ENCODE measurements around the gene HM13. TPM values are rescaled to one million over a fixed set of nuclear protein-coding genes. Genes with fewer than 3 reads are reported as not detected.

HM13 gene
- total and polyA plus RNA-seq, 7 donors = 34.8 to 304 (median 62.5) TPM

DNA sequence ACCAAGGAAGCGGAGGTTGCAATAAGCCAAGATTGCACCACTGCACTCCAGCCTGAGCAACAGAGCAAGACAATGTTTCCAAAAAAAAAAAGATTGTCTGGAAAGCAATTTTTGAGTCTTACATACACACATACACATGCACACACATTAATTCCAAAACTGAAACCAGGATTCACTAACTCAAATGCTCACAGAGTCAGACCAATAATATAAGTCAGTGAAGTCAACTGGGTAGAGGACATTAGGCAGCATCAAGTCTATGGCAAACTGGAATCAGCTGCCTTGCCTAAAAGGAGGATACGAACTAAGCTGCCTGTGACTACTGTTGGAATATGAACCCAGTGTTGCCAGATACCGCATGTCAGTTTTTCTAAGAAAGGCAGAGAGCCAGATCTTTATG lies 23.5 kb upstream of the HM13 start:
- intact Hi-C loops (cut with DNase I) = no loop called here
- Histone ChIP-seq H3K4me3 (no peak overlapping the region), H3K4me1 (peaks cover 0 to 7% (median 3%) of the 10 kb centered on the region in 4 donors), H3K9me3 (no peaks in the 10 kb centered on the region), H3K36me3 (no peaks in the 10 kb centered on the region), H3K27ac (no peak overlapping the region), H3K27me3 (peaks cover 0 to 10% (median 0%) of the 10 kb centered on the region in 3 donors)
- WGBS, 2 donors = 80 to 91% methylated on average over 3 of the region's 3 CpGs
- DNase-seq = no peak
- TF ChIP-seq POLR2A (IDR thresholded peaks at IDR 0.05) (no peak), POLR2AphosphoS5 (IDR thresholded peaks at IDR 0.05) (no peak), EP300 (IDR thresholded peaks at IDR 0.05) (no peak)
- TF ChIP-seq, protein P1, sequence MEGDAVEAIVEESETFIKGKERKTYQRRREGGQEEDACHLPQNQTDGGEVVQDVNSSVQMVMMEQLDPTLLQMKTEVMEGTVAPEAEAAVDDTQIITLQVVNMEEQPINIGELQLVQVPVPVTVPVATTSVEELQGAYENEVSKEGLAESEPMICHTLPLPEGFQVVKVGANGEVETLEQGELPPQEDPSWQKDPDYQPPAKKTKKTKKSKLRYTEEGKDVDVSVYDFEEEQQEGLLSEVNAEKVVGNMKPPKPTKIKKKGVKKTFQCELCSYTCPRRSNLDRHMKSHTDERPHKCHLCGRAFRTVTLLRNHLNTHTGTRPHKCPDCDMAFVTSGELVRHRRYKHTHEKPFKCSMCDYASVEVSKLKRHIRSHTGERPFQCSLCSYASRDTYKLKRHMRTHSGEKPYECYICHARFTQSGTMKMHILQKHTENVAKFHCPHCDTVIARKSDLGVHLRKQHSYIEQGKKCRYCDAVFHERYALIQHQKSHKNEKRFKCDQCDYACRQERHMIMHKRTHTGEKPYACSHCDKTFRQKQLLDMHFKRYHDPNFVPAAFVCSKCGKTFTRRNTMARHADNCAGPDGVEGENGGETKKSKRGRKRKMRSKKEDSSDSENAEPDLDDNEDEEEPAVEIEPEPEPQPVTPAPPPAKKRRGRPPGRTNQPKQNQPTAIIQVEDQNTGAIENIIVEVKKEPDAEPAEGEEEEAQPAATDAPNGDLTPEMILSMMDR (IDR thresholded peaks at IDR 0.05) = no peak

DNA sequence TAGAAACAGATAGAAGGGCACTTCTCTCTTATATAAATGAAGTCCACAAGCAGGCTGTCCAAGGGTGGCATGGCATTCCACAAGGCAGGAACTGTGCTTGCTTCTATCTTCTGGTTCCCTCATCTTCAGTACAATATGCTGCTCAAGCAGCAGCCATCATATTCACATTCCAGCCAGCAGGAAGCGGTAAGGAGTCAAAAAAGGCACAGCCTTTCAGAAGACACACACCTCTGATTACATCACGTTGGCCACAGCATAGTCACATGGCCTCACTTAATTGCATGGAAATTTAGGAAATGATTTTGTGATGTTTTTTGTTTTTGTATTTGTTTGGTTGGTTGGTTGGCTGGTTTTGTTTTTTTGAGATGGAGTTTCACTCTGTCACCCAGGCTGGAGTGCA lies 20.1 kb upstream of the HM13 start:
- no peak for DNase-seq

DNA sequence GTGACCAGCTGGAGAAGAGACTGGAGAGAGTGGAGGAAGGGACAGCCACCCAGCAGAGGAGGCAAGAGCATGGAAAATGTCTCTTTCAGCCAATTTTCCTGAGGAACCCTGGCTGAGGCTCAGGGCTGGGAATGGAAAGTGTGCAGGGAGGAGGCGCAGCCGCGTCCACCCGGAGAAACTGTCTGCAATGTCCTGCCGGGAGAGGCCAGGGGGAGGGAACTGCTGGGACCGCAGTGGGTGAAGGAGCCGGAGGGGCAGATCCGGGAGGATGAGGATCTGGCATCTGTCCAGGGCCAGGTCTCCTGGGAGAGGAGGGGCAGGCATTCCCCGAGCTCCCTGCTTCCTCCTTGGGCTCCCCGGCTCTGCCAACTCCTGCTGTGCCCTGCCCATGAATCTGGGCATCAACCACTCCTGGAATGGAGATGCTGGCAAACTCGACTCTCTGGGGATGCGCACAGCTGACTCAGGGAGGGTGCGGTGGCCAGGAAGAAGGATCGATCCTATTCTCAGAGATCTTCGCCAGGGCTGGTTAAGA lies 17.4 kb upstream of the HM13 start:
- Histone ChIP-seq H3K27me3 (no peaks in the 10 kb centered on the region), H3K9me3 (no peaks in the 10 kb centered on the region), H3K4me3 (peak overlapping the region in 2 of 4 donors; percentile 7 to 32), H3K4me1 (peaks cover 0 to 17% (median 10%) of the 10 kb centered on the region in 4 donors), H3K27ac (peak overlapping the region; percentile 53 to 67 (median 62)), H3K36me3 (no peaks in the 10 kb centered on the region)
- TF ChIP-seq POLR2A (IDR thresholded peaks at IDR 0.05) = no peak
- peak; percentile 6 to 38 (median 22) for TF ChIP-seq POLR2AphosphoS5 (IDR thresholded peaks at IDR 0.05)
- DNase-seq = peak; percentile 86
- intact Hi-C loops (cut with DNase I) = no loop called here
- WGBS, 2 donors = 40 to 49% methylated on average over 15 of the region's 15 CpGs

More for the DNA sequence above, 20.1 kb upstream of the HM13 start:
- intact Hi-C loops (cut with DNase I) = no loop called here
- Histone ChIP-seq H3K4me3 (no peak overlapping the region), H3K27ac (no peak overlapping the region), H3K27me3 (no peaks in the 10 kb centered on the region), H3K36me3 (no peaks in the 10 kb centered on the region), H3K9me3 (no peaks in the 10 kb centered on the region), H3K4me1 (peaks cover 0 to 17% (median 10%) of the 10 kb centered on the region in 4 donors)
- 39 to 62% methylated on average over 2 of the region's 2 CpGs for WGBS, 2 donors
- no peak for TF ChIP-seq EP300 (IDR thresholded peaks at IDR 0.05)
- TF ChIP-seq POLR2A (IDR thresholded peaks at IDR 0.05) = no peak
- TF ChIP-seq, protein P1 (IDR thresholded peaks at IDR 0.05) = no peak
- no peak for TF ChIP-seq POLR2AphosphoS5 (IDR thresholded peaks at IDR 0.05)

DNA sequence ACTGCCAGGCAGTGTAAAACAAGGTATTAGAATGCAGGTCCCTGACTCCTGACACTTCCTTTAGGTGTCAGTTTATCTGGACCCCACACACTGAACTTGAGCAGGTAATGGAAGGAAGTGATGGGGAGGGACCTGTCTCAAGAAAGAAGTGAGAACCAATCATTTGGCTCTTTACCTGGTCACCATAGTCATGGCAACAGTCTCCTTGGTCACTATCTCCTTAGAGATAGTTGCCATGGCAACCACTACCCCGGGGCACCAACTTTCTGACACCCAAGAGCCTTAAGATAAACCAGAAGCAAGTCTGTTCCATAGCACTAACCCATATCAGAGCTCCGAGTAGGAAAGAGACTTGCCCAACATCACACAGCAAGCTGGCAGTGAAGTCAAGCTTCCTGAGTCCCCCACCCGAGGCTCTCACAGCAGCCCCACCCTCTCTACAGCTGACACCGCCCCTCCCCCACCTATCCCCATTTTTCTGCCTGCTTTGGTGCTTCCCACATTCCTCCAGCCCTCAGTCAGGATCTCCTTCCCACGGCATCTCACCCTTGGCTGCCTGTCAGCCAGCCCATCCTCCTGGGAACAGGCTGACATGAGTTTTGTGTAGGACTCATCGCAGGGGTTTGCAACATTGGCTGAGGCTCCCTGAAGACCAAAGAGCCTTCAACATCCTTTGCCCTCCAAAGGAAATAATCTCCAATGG lies 16.3 kb upstream of the HM13 start:
- no peaks in the 10 kb centered on the region for H3K9me3 ChIP-seq
- H3K4me3 ChIP-seq = no peak overlapping the region
- intact Hi-C loops (cut with DNase I) = no loop called here
- TF ChIP-seq EP300 (IDR thresholded peaks at IDR 0.05) (no peak), POLR2A (IDR thresholded peaks at IDR 0.05) (no peak), POLR2AphosphoS5 (IDR thresholded peaks at IDR 0.05) (no peak)
- TF ChIP-seq, protein P1 (IDR thresholded peaks at IDR 0.05) = no peak
- no peaks in the 10 kb centered on the region for H3K27me3 ChIP-seq
- peak overlapping the region in 3 of 4 donors; percentile 53 to 67 (median 65) for H3K27ac ChIP-seq
- DNase-seq = no peak
- H3K36me3 ChIP-seq = no peaks in the 10 kb centered on the region
- H3K4me1 ChIP-seq = peaks cover 0 to 17% (median 10%) of the 10 kb centered on the region in 4 donors
- 34 to 44% methylated on average over 6 of the region's 6 CpGs for WGBS, 2 donors

DNA sequence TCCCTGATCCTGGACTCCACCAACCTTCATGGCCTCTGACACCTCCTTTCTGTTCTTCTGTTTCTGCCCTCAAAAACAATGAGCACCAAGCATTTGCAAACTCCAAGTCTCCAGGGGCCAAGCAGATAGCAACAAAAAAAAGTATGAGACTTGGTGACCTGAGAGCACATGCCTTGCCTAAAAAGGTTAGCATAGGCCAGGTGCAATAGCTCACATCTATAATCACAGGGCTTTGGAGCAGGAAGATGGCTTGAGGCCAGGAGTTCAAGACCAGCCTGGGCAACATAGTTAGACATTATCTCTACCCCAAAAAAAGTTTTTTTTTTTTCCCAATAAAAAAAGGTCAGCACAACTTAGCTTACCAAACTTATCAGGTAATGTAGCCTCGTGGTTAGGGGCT lies 13.7 kb upstream of the HM13 start:
- TF ChIP-seq POLR2AphosphoS5 (IDR thresholded peaks at IDR 0.05) (no peak), EP300 (IDR thresholded peaks at IDR 0.05) (no peak), POLR2A (IDR thresholded peaks at IDR 0.05) (no peak)
- TF ChIP-seq, protein P1 (IDR thresholded peaks at IDR 0.05) = no peak
- intact Hi-C loops (cut with DNase I) = no loop called here
- WGBS, 2 donors = 27 to 61% methylated on average over 1 of the region's 1 CpG
- Histone ChIP-seq H3K27ac (no peak overlapping the region), H3K36me3 (no peaks in the 10 kb centered on the region), H3K4me1 (peaks cover 0 to 17% (median 10%) of the 10 kb centered on the region in 4 donors), H3K27me3 (no peaks in the 10 kb centered on the region), H3K9me3 (no peaks in the 10 kb centered on the region), H3K4me3 (no peak overlapping the region)
- DNase-seq = no peak
